A549 (cell line): Measurements from ENCODE around the gene BMP5. TPM values are rescaled to one million over a fixed set of nuclear protein-coding genes. Genes with fewer than 3 reads are reported as not detected.
A peak's percentile ranks its signal among the peaks of the same experiment; 100 is the strongest.

Source experiments
- ATAC-seq, 2 experiments: fragments of 200-7000 bp in 1 of 2; fragments of >200 bp in 1 of 2; cut with Nextera tagmentation in 1 of 2; cut with Tn5 transposase in 1 of 2; 3 replicates each; pipeline versions ENCODE4 v1.8.0 to v1.9.1; 2018 to 2020; ENCODE audit warnings: mild to moderate bottlenecking in 1 of 2, moderate library complexity in 1 of 2
- CTCF ChIA-PET: fragments of 300-600 bp; sonication (Branson Sonifier 250); formaldehyde crosslinking; extraction: SDS; loops from one replicate; lab custom pipeline; 2021; ENCODE audit warnings: antibody characterized with exemption, inconsistent platforms; lab: Yijun Ruan, JAX
- POLR2A ChIA-PET: fragments of 350-600 bp; formaldehyde crosslinking; extraction: SDS; loops from one replicate; lab custom pipeline; 2021; ENCODE audit warnings: antibody characterized with exemption, inconsistent platforms; lab: Yijun Ruan, JAX
- DNase-seq, 2 experiments: peaks; one replicate each; pipeline versions ENCODE4 v3.0.0 to v3.0.0-alpha.2; 2011 to 2016; ENCODE audit warnings: low read depth in 1 of 2, low spot score in 1 of 2
- FAIRE-seq: peaks from 2 replicates; lab custom pipeline; 2011; peaks lifted over from hg19 to GRCh38; lab: Jason Lieb, UNC
- H3K27ac ChIP-seq, 2 experiments: fragments of >200 bp; sonication (Bioruptor Twin); formaldehyde crosslinking; 3 replicates each; pipeline ENCODE4 v1.5.1; 2016 to 2017
- H3K4me1 ChIP-seq: fragments of >200 bp; sonication (Bioruptor Twin); formaldehyde crosslinking; 3 replicates; pipeline ENCODE4 v1.6.1; 2016
- H3K4me2 ChIP-seq: fragments of >200 bp; sonication (Bioruptor Twin); formaldehyde crosslinking; 3 replicates; pipeline ENCODE4 v1.6.1; 2016
- H3K4me3 ChIP-seq: fragments of >200 bp; sonication (Bioruptor Twin); formaldehyde crosslinking; 3 replicates; pipeline ENCODE4 v1.5.1; 2016
- H3K9me3 ChIP-seq: fragments of >200 bp; sonication (Bioruptor Twin); formaldehyde crosslinking; 3 replicates; pipeline ENCODE4 v1.6.1; 2016
- BCL3 ChIP-seq: fragments of >200 bp; sonication (Bioruptor Twin); formaldehyde crosslinking; IDR thresholded peaks from 3 replicates; pipeline ENCODE4 v1.6.1; 2016
- BHLHE40 ChIP-seq: IDR thresholded peaks from 2 replicates; pipeline ENCODE4 v1.6.1; 2012; ENCODE audit warnings: low read depth, low read length, inconsistent platforms
- CBX2 ChIP-seq: fragments of 200-600 bp; sonication (generic); IDR thresholded peaks from 2 replicates; pipeline ENCODE4 v1.6.1; 2016; ENCODE audit warnings: low read depth, mild to moderate bottlenecking, borderline replicate concordance
- CBX8 ChIP-seq: fragments of 200-600 bp; sonication (generic); IDR thresholded peaks from 2 replicates; pipeline ENCODE4 v1.6.1; 2016
- CHD2 ChIP-seq: fragments of 150-350 bp; IDR thresholded peaks from 2 replicates; pipeline ENCODE4 v1.6.1; 2014; ENCODE audit warnings: low read length; ENCODE audit not compliant: partially characterized antibody
- EP300 ChIP-seq, 2 experiments: fragments of >200 bp; sonication (Bioruptor Twin); formaldehyde crosslinking; IDR thresholded peaks; 2 replicates in 1 of 2; 3 replicates in 1 of 2; pipeline ENCODE4 v1.6.1; 2016 to 2017
- HES2 ChIP-seq: fragments of >200 bp; sonication (Bioruptor Twin); formaldehyde crosslinking; IDR thresholded peaks from 2 replicates; pipeline ENCODE4 v1.6.1; 2016
- HMGXB4 ChIP-seq: fragments of 250-450 bp; sonication (Bioruptor Pico); IDR thresholded peaks from 2 replicates; pipeline ENCODE4 v1.5.0; 2021; ENCODE audit warnings: mild to moderate bottlenecking, moderate library complexity, borderline replicate concordance
- JUN ChIP-seq, 2 experiments: fragments of >200 bp; sonication (Bioruptor Twin); formaldehyde crosslinking; IDR thresholded peaks; 2 replicates in 1 of 2; 3 replicates in 1 of 2; pipeline ENCODE4 v1.6.1; 2016 to 2017
- MYC ChIP-seq: IDR thresholded peaks from 2 replicates; pipeline ENCODE4 v1.6.1; 2012; ENCODE audit warnings: mild to moderate bottlenecking, inconsistent platforms, low read length, improper control_type of control experiment, borderline replicate concordance
- NPAS2 ChIP-seq: fragments of 250-450 bp; sonication (Bioruptor Pico); IDR thresholded peaks from 2 replicates; pipeline ENCODE4 v1.8.0; 2022; ENCODE audit warnings: mild to moderate bottlenecking, moderate library complexity, borderline replicate concordance
- POLR2A ChIP-seq: IDR thresholded peaks from 2 replicates; pipeline ENCODE4 v1.6.1; 2012; ENCODE audit warnings: mild to moderate bottlenecking, low read length
- RAD21 ChIP-seq, 2 experiments: fragments of >200 bp in 1 of 2; sonication (Bioruptor Twin) in 1 of 2; formaldehyde crosslinking in 1 of 2; IDR thresholded peaks in 1 of 2; conservative IDR thresholded peaks in 1 of 2; 2 replicates in 1 of 2; 3 replicates in 1 of 2; pipeline ENCODE4 v1.6.1; 2012 to 2018; ENCODE audit warnings: inconsistent platforms in 1 of 2
- RFX5 ChIP-seq: fragments of 450-650 bp; IDR thresholded peaks from 2 replicates; pipeline ENCODE4 v1.7.1; 2014; ENCODE audit warnings: antibody characterized with exemption, mild to moderate bottlenecking, moderate library complexity
- RNF2 ChIP-seq: fragments of 200-600 bp; sonication (generic); IDR thresholded peaks from 2 replicates; pipeline ENCODE4 v1.6.1; 2016; ENCODE audit warnings: low read depth, mild to moderate bottlenecking, antibody characterized with exemption, moderate library complexity, borderline replicate concordance
- TP53 ChIP-seq: fragments of 250-450 bp; sonication (Bioruptor Pico); IDR thresholded peaks from 2 replicates; pipeline ENCODE4 v1.5.0; 2021; ENCODE audit warnings: mild to moderate bottlenecking, moderate library complexity
- USF2 ChIP-seq: fragments of 450-650 bp; IDR thresholded peaks from 2 replicates; pipeline ENCODE4 v1.6.1; 2014; ENCODE audit warnings: antibody characterized with exemption
- ZC3H11A ChIP-seq: fragments of 450-650 bp; IDR thresholded peaks from 2 replicates; pipeline ENCODE4 v1.6.1; 2014; ENCODE audit warnings: antibody characterized with exemption, mild to moderate bottlenecking
- WGBS: methylation state at CpG from one replicate; pipeline ENCODE4 v1.1.6; 2017; ENCODE audit errors: missing lambda C conversion rate; 5-methylcytosine and 5-hydroxymethylcytosine counted together
- polyA plus RNA-seq, 4 experiments: library from polyadenylated mRNA; depleted of rRNA in 3 of 4; stranded (reverse); fragments of >200 nt; fragmentation: RNase III in 1 of 4; extraction: RNeasy Plus Mini Kit Qiagen cat#74134 plus additional on column Dnase treatment in 1 of 4; gene quantifications; 2 replicates in 3 of 4; 3 replicates in 1 of 4; pipeline ENCODE4 v1.2.3, GENCODE V29; 2011 to 2017

Gene BMP5
- polyA plus RNA-seq, 2 of the 4 experiments (the other 2 are of a cell fraction), result 0.04 to 0.12 TPM

GRCh38 chr6:55714831-55715230 is 160.6 kb downstream of the BMP5 start:
- Histone ChIP-seq H3K27ac (no peak overlapping the region), H3K4me1 (peaks cover 8% of the 10 kb centered on the region), H3K4me3 (no peak overlapping the region), H3K4me2 (no peak overlapping the region), H3K9me3 (no peaks in the 10 kb centered on the region)
- CTCF ChIA-PET, result no interaction called here
- POLR2A ChIA-PET, result no interaction called here
- FAIRE-seq (no peak), DNase-seq (no peak), ATAC-seq (no peak)
- no peak for TF ChIP-seq TP53
- TF ChIP-seq BHLHE40, result no peak
- WGBS, result 72% methylated on average over 4 of the region's 4 CpGs

GRCh38 chr6:55713436-55713835 is 162.0 kb downstream of the BMP5 start:
- peaks cover 8% of the 10 kb centered on the region for H3K4me1 ChIP-seq
- H3K9me3 ChIP-seq, result no peaks in the 10 kb centered on the region
- DNase-seq, result peak in 1 of 2 experiments; percentile 3
- H3K27ac ChIP-seq, result no peak overlapping the region
- CTCF ChIA-PET, result no interaction called here
- 7% methylated on average over 3 of the region's 3 CpGs for WGBS
- no peak for ATAC-seq
- H3K4me3 ChIP-seq, result no peak overlapping the region
- TF ChIP-seq RFX5, result no peak
- TF ChIP-seq POLR2A, result no peak
- TF ChIP-seq NPAS2 (CRISPR knock-in tag), result no peak
- no peak for TF ChIP-seq HES2
- TF ChIP-seq JUN (IDR thresholded peaks at IDR 0.05), result no peak
- no peak for TF ChIP-seq MYC
- no peak for TF ChIP-seq BCL3
- TF ChIP-seq EP300 (IDR thresholded peaks at IDR 0.05), result no peak
- no peak for TF ChIP-seq CBX2
- TF ChIP-seq RAD21 (conservative IDR thresholded peaks at IDR 0.05 in 1 of 2, IDR thresholded peaks at IDR 0.05 in 1 of 2), result no peak
- no peak for TF ChIP-seq CBX8
- TF ChIP-seq RNF2, result no peak
- TF ChIP-seq CHD2, result no peak
- no peak for TF ChIP-seq USF2
- no peak for TF ChIP-seq HMGXB4 (CRISPR knock-in tag)
- TF ChIP-seq, all 56 proteins: peak for 0
- H3K4me2 ChIP-seq, result peak overlapping the region; percentile 31; the same call in 2 of the 3 replicates
- POLR2A ChIA-PET, result no interaction called here
- no peak for FAIRE-seq

- ChIA-PET CTCF (no interaction called here), POLR2A (interaction anchor here (0.6 kb wide), 1 partner anchor 50 kb away, joined by 5 read pairs; no protein-coding TSS in a partner anchor)
- no peak overlapping the region for H3K4me3 ChIP-seq
- H3K27ac ChIP-seq, result no peak overlapping the region
- 0 out of 3 replicates have a peak, but pooled peaks cover 4% of the 10 kb centered on the region for H3K9me3 ChIP-seq
- ATAC-seq, result no peak
- no peak for DNase-seq
- no peak for FAIRE-seq
- WGBS, result 92% methylated on average over 1 of the region's 1 CpG
- TF ChIP-seq POLR2A, result no peak
- TF ChIP-seq ZC3H11A, result no peak
- TF ChIP-seq TP53, result no peak
- H3K4me2 ChIP-seq, result no peak overlapping the region
- H3K4me1 ChIP-seq, result peaks cover 7% of the 10 kb centered on the region
Observed at GRCh38 chr6:55708711-55709110, 166.7 kb downstream of the BMP5 start.
